ENCODE measurements around the gene FGD6. TPM values are rescaled to one million over a fixed set of nuclear protein-coding genes. Genes with fewer than 3 reads are reported as not detected.

FGD6 gene
- total RNA-seq, 2 donors from 2014 or later: 9.8 to 21.8 TPM

- Histone ChIP-seq H3K9ac (ENCODE audit: low read depth in 2 of 2, low read length in 2 of 2) (no peak overlapping the region), H3K36me3 (no peaks in the 10 kb centered on the region)
Measured at GRCh38 chr12:95131589-95132340, 85.5 kb downstream of the FGD6 start.

DNA sequence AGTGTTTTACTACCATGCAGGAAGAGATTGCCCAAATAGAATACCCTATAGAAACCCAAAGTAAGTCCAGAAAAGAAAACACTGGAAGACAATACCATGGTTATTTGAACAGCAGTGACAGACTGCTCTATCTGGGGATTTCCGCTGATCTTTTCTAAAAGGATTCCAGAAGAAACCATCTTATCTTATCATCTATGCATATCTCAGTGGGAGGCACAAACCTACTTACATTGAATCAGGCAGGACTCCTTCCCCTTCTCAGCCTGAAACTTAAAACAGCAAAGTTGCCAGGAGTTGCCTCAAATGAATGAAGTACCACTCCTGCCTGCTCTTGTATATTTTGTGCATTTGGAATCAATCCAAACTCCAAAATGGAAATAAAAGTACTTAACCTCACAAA lies 87.2 kb downstream of the FGD6 start:
- no peak overlapping the region for H3K27ac ChIP-seq
- H3K27me3 ChIP-seq: no peaks in the 10 kb centered on the region
- intact Hi-C loops (cut with DNase I): no loop called here

More at GRCh38 chr12:95131589-95132340, 85.5 kb downstream of the FGD6 start:
- no peaks in the 10 kb centered on the region for H3K27me3 ChIP-seq
- no peaks in the 10 kb centered on the region for H3K4me1 ChIP-seq
- TF ChIP-seq, protein P1, sequence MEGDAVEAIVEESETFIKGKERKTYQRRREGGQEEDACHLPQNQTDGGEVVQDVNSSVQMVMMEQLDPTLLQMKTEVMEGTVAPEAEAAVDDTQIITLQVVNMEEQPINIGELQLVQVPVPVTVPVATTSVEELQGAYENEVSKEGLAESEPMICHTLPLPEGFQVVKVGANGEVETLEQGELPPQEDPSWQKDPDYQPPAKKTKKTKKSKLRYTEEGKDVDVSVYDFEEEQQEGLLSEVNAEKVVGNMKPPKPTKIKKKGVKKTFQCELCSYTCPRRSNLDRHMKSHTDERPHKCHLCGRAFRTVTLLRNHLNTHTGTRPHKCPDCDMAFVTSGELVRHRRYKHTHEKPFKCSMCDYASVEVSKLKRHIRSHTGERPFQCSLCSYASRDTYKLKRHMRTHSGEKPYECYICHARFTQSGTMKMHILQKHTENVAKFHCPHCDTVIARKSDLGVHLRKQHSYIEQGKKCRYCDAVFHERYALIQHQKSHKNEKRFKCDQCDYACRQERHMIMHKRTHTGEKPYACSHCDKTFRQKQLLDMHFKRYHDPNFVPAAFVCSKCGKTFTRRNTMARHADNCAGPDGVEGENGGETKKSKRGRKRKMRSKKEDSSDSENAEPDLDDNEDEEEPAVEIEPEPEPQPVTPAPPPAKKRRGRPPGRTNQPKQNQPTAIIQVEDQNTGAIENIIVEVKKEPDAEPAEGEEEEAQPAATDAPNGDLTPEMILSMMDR (IDR thresholded peaks at IDR 0.05): no peak
- DNase-seq: no peak
- H3K4me3 ChIP-seq: no peak overlapping the region
- no peak overlapping the region for H3K27ac ChIP-seq
- intact Hi-C loops (cut with DNase I): no loop called here
- H3K9me3 ChIP-seq: no peaks in the 10 kb centered on the region

DNA sequence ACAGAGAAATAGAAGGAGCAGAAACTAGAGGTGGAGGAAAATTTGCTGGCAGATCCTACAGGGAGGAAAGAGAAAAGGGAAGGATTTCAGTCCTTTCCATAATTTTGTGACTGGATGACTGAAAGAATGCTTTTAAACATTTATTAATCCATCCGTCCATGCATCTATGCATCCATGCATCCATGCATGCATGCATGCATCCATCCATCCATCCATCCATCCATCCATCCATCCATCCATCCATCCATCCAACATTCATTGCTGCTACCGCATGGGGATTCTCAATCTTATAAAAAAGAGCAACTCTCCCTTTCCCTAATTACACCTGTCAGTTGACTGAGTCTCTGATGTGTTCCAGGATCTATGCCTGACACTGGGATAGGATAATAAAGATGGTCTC lies 88.2 kb downstream of the FGD6 start:
- H3K9ac ChIP-seq (ENCODE audit: low read depth in 2 of 2, low read length in 2 of 2): no peak overlapping the region
- no peaks in the 10 kb centered on the region for H3K9me3 ChIP-seq
- no peak for DNase-seq
- no peaks in the 10 kb centered on the region for H3K4me1 ChIP-seq
- TF ChIP-seq, protein P1 (IDR thresholded peaks at IDR 0.05): no peak
- H3K27ac ChIP-seq: no peak overlapping the region
- H3K4me3 ChIP-seq: no peak overlapping the region
- no peaks in the 10 kb centered on the region for H3K27me3 ChIP-seq
- H3K36me3 ChIP-seq: no peaks in the 10 kb centered on the region
- intact Hi-C loops (cut with DNase I): no loop called here

More for the DNA sequence above, 87.2 kb downstream of the FGD6 start:
- no peaks in the 10 kb centered on the region for H3K36me3 ChIP-seq
- no peaks in the 10 kb centered on the region for H3K9me3 ChIP-seq
- TF ChIP-seq, protein P1 (IDR thresholded peaks at IDR 0.05): no peak
- no peaks in the 10 kb centered on the region for H3K4me1 ChIP-seq
- no peak overlapping the region for H3K9ac ChIP-seq (ENCODE audit: low read depth in 2 of 2, low read length in 2 of 2)
- no peak overlapping the region for H3K4me3 ChIP-seq
- no peak for DNase-seq

- no peak overlapping the region for H3K9ac ChIP-seq (ENCODE audit: low read depth in 2 of 2, low read length in 2 of 2)
- H3K36me3 ChIP-seq: no peaks in the 10 kb centered on the region
- TF ChIP-seq, protein P1 (IDR thresholded peaks at IDR 0.05): no peak
- intact Hi-C loops (cut with DNase I): no loop called here
- H3K4me3 ChIP-seq: no peak overlapping the region
- no peaks in the 10 kb centered on the region for H3K9me3 ChIP-seq
- DNase-seq: no peak
- H3K27ac ChIP-seq: no peak overlapping the region
- no peaks in the 10 kb centered on the region for H3K27me3 ChIP-seq
- H3K4me1 ChIP-seq: no peaks in the 10 kb centered on the region
Measured at GRCh38 chr12:95126736-95127135, 90.5 kb downstream of the FGD6 start.

- Histone ChIP-seq H3K9me3 (no peaks in the 10 kb centered on the region), H3K27me3 (no peaks in the 10 kb centered on the region), H3K4me1 (no peaks in the 10 kb centered on the region), H3K9ac (ENCODE audit: low read depth in 2 of 2, low read length in 2 of 2) (no peak overlapping the region), H3K4me3 (no peak overlapping the region), H3K27ac (no peak overlapping the region), H3K36me3 (no peaks in the 10 kb centered on the region)
- intact Hi-C loops (cut with DNase I): no loop called here
- no peak for DNase-seq
- TF ChIP-seq, protein P1 (IDR thresholded peaks at IDR 0.05): no peak
Measured at GRCh38 chr12:95126076-95126475, 91.2 kb downstream of the FGD6 start.
